ENCODE data around the gene FADS2. TPM values are rescaled to one million over a fixed set of nuclear protein-coding genes. Genes with fewer than 3 reads are reported as not detected.

FADS2 gene
- total RNA-seq, 1 experiment from 2014 or later = 17.1 TPM

- Histone ChIP-seq H3K4me2 (ENCODE audit: low read length) (no peak overlapping the region), H3K27ac (ENCODE audit: low read depth, low read length) (no peak overlapping the region), H3K79me2 (ENCODE audit: insufficient read depth, low read length) (no peaks in the 10 kb centered on the region), H3K27me3 (ENCODE audit: insufficient read depth, low read length) (no peaks in the 10 kb centered on the region), H3K9me3 (ENCODE audit: control insufficient read depth in 1 of 2, insufficient read depth in 1 of 2, low read depth in 1 of 2, low read length in 2 of 2) (no peaks in the 10 kb centered on the region), H4K20me1 (ENCODE audit: insufficient read depth) (no peaks in the 10 kb centered on the region), H2AFZ (ENCODE audit: low read depth, low read length, poor library complexity, severe bottlenecking) (no peak overlapping the region), H3K9me2 (ENCODE audit: insufficient read depth) (no peaks in the 10 kb centered on the region), H3K4me1 (ENCODE audit: control insufficient read depth in 1 of 2, insufficient read depth in 2 of 2, low read length in 2 of 2) (no peaks in the 10 kb centered on the region), H3K9ac (ENCODE audit: low read length) (no peak overlapping the region), H3K4me3 (replicated peaks in 1 of 2; ENCODE audit: low read depth in 1 of 2, low read length in 2 of 2) (no peak overlapping the region), H3K36me3 (ENCODE audit: control insufficient read depth in 1 of 2, insufficient read depth in 2 of 2, low read length in 2 of 2) (peaks cover 7 to 15% of the 10 kb centered on the region in 2 experiments; a peak in 2 of 4 replicates)
- BruUV-seq (replicated peaks) = no TSS peak
- no peak for DNase-seq (ENCODE audit: low read depth, low spot score)
- POLR2A ChIA-PET = interaction anchor here (1.4 kb wide), 1 partner anchor 31 kb away, joined by 3 read pairs; no protein-coding TSS in a partner anchor
- CTCF ChIA-PET = no interaction called here
- no peak for TF ChIP-seq JUND (IDR thresholded peaks at IDR 0.05)
- no peak for TF ChIP-seq ELF1 (IDR thresholded peaks at IDR 0.05; ENCODE audit: borderline replicate concordance, low read depth)
- no peak for TF ChIP-seq FOSL1 (IDR thresholded peaks at IDR 0.05; ENCODE audit: low read depth)
- TF ChIP-seq SIN3A (IDR thresholded peaks at IDR 0.05; ENCODE audit: low read depth) = no peak
- TF ChIP-seq EZH2phosphoT487 (IDR thresholded peaks at IDR 0.05; ENCODE audit: borderline replicate concordance) = no peak
- no peak for TF ChIP-seq EGR1 (IDR thresholded peaks at IDR 0.05; ENCODE audit: low read depth)
- no peak for TF ChIP-seq ZNF274 (IDR thresholded peaks at IDR 0.05; ENCODE audit: low read depth, low read length)
- no peak for TF ChIP-seq SP1 (IDR thresholded peaks at IDR 0.05; ENCODE audit: low read depth)
- TF ChIP-seq TCF7L2 (IDR thresholded peaks at IDR 0.05; ENCODE audit: borderline replicate concordance, extremely low read depth, insufficient read depth, insufficient read length) = no peak
- no peak for TF ChIP-seq CTCF (IDR thresholded peaks at IDR 0.05 in 2 of 3, conservative IDR thresholded peaks at IDR 0.05 in 1 of 3; ENCODE audit: borderline replicate concordance in 1 of 3, insufficient read depth in 1 of 3, low read depth in 2 of 3, low read length in 2 of 3)
- no peak for TF ChIP-seq ATF3 (IDR thresholded peaks at IDR 0.05)
- no peak for TF ChIP-seq EZH2 (IDR thresholded peaks at IDR 0.05)
- TF ChIP-seq SRF (IDR thresholded peaks at IDR 0.05; ENCODE audit: low read depth) = no peak
- no peak for TF ChIP-seq CEBPB (IDR thresholded peaks at IDR 0.05; ENCODE audit: low read depth)
- no peak for TF ChIP-seq CBX3 (IDR thresholded peaks at IDR 0.05; ENCODE audit: low read depth)
- no peak for TF ChIP-seq YY1 (IDR thresholded peaks at IDR 0.05; ENCODE audit: extremely low read depth, insufficient replicate concordance, low read depth, low read length)
- TF ChIP-seq ZBTB33 (IDR thresholded peaks at IDR 0.05; ENCODE audit: extremely low read depth, insufficient replicate concordance, low read length) = no peak
- no peak for TF ChIP-seq ZFX (IDR thresholded peaks at IDR 0.05)
- intact Hi-C loops (cut with micrococcal nuclease) = no loop called here
- ATAC-seq = no peak
- RAD21 ChIA-PET (ENCODE audit: low non-redundant PET in 1 of 2, low total read pairs in 2 of 2, uncharacterized antibody in 2 of 2, unreplicated experiment in 2 of 2) = no interaction called here
Measured at GRCh38 chr11:61778357-61778886, 49.7 kb upstream of the FADS2 start.

Measured in HCT116 (cell line).